ENCODE measurements around the gene TCEAL9.

TCEAL9 gene

GRCh38 chrX:103356130-103356798 is at the start of gene TCEAL9:
TCEAL9 (plus strand) TSS chrX:103356506; CDS start chrX:103357685, 1,179 bp downstream.
- TF ChIP-seq CTCF (conservative IDR thresholded peaks at IDR 0.05), result no peak
- H3K27ac ChIP-seq, result no peak within 1 kb of the TSS

- no peak for TF ChIP-seq CTCF (conservative IDR thresholded peaks at IDR 0.05)
- no peak overlapping the region for H3K27ac ChIP-seq
These were observed 46.3 kb upstream of the TCEAL9 start for GRCh38 chrX:103309860-103310554.

- no peak for TF ChIP-seq CTCF (conservative IDR thresholded peaks at IDR 0.05)
- H3K27ac ChIP-seq, result no peak within 1 kb of the TSS
These were observed 45.5 kb upstream of the TCEAL9 start, which contains the start of gene BEX2 for GRCh38 chrX:103310555-103311398. BEX2 (minus strand) TSS chrX:103310990; CDS start chrX:103309976, 1,014 bp downstream.

GRCh38 chrX:103311399-103311780 is 44.9 kb upstream of the TCEAL9 start:
- TF ChIP-seq CTCF (conservative IDR thresholded peaks at IDR 0.05), result no peak
- no peak overlapping the region for H3K27ac ChIP-seq

- H3K27ac ChIP-seq, result no peak within 1 kb of the TSS
- TF ChIP-seq CTCF (conservative IDR thresholded peaks at IDR 0.05), result no peak
These were observed 26.3 kb upstream of the TCEAL9 start, which contains the start of gene TCEAL7 for GRCh38 chrX:103329991-103330390. TCEAL7 (plus strand) TSS chrX:103330239; CDS start chrX:103331404, 1,165 bp downstream.

- no peak overlapping the region for H3K27ac ChIP-seq
- no peak for TF ChIP-seq CTCF (conservative IDR thresholded peaks at IDR 0.05)
These were observed 25.5 kb upstream of the TCEAL9 start for GRCh38 chrX:103330681-103331288.
